GM23338 (cell line): ENCODE results near the gene PPP2R5C. TPM values are rescaled to one million over a fixed set of nuclear protein-coding genes. Genes with fewer than 3 reads are reported as not detected.
A peak's percentile ranks its signal among the peaks of the same experiment; 100 is the strongest.

Experiments
- ATAC-seq: fragments of 200-7000 bp; cut with Tn5 transposase; 3 replicates; pipeline ENCODE4 v1.9.1; 2020
- DNase-seq: peaks from one replicate; pipeline ENCODE4 v3.0.0-alpha.2; 2015; ENCODE audit warnings: low spot score
- H2AFZ ChIP-seq: fragments of 200-600 bp; sonication (generic); 2 replicates; pipeline ENCODE4 v1.8.0; 2016; ENCODE audit warnings: antibody characterized with exemption, mild to moderate bottlenecking, moderate library complexity
- H3F3A ChIP-seq: fragments of 200-600 bp; sonication (generic); replicated peaks from 2 replicates; pipeline ENCODE4 v1.8.0; 2017; ENCODE audit warnings: antibody characterized with exemption, mixed run types, low read depth
- H3K27ac ChIP-seq: fragments of 200-600 bp; sonication (generic); 2 replicates; pipeline ENCODE4 v1.6.1; 2016; ENCODE audit warnings: low read depth
- H3K27me3 ChIP-seq: fragments of 200-600 bp; sonication (generic); 2 replicates; pipeline ENCODE4 v1.8.0; 2016; ENCODE audit warnings: mild to moderate bottlenecking, mixed run types, moderate library complexity; ENCODE audit not compliant: insufficient read depth
- H3K36me3 ChIP-seq: fragments of 200-600 bp; sonication (generic); 2 replicates; pipeline ENCODE4 v1.8.0; 2016; ENCODE audit warnings: mild to moderate bottlenecking; ENCODE audit not compliant: insufficient read depth
- H3K4me1 ChIP-seq: fragments of 200-600 bp; sonication (generic); 2 replicates; pipeline ENCODE4 v1.8.0; 2016; ENCODE audit warnings: mild to moderate bottlenecking, moderate library complexity; ENCODE audit not compliant: insufficient read depth
- H3K4me2 ChIP-seq: fragments of 200-600 bp; sonication (generic); 2 replicates; pipeline ENCODE4 v1.7.1; 2017; ENCODE audit warnings: mixed run types
- H3K4me3 ChIP-seq: fragments of 200-600 bp; sonication (generic); 2 replicates; pipeline ENCODE4 v1.6.1; 2016; ENCODE audit warnings: mixed run types
- H3K79me2 ChIP-seq: fragments of 200-600 bp; sonication (generic); replicated peaks from 2 replicates; pipeline ENCODE4 v1.8.0; 2017; ENCODE audit warnings: mild to moderate bottlenecking; ENCODE audit not compliant: insufficient read depth
- H3K9me2 ChIP-seq: fragments of 200-600 bp; sonication (generic); 2 replicates; pipeline ENCODE4 v1.8.0; 2017; ENCODE audit not compliant: insufficient read depth
- H4K20me1 ChIP-seq: fragments of 200-600 bp; sonication (generic); replicated peaks from 2 replicates; pipeline ENCODE4 v1.8.0; 2017; ENCODE audit warnings: mild to moderate bottlenecking; ENCODE audit not compliant: insufficient read depth
- H3K27ac Mint-ChIP-seq: 2 replicates; pipeline ENCODE4 v1.8.0; 2020; ENCODE audit warnings: inconsistent platforms, mild to moderate bottlenecking, moderate library complexity, mixed read lengths
- H3K27me3 Mint-ChIP-seq: 3 replicates; pipeline ENCODE4 v1.8.0; 2022; ENCODE audit warnings: low read depth, mild to moderate bottlenecking, moderate library complexity, mixed read lengths, inconsistent platforms; ENCODE audit not compliant: insufficient read depth, poor library complexity
- H3K36me3 Mint-ChIP-seq: 3 replicates; pipeline ENCODE4 v1.8.0; 2021; ENCODE audit warnings: low read depth, mild to moderate bottlenecking, inconsistent platforms, moderate library complexity, mixed read lengths
- H3K4me1 Mint-ChIP-seq: 3 replicates; pipeline ENCODE4 v1.8.0; 2020; ENCODE audit warnings: mild to moderate bottlenecking, inconsistent platforms, mixed read lengths
- H3K4me3 Mint-ChIP-seq: 3 replicates; pipeline ENCODE4 v1.8.0; 2021; ENCODE audit warnings: moderate library complexity, mild to moderate bottlenecking, inconsistent platforms, mixed read lengths
- H3K9me3 Mint-ChIP-seq: 3 replicates; pipeline ENCODE4 v1.8.0; 2020; ENCODE audit warnings: moderate library complexity, mild to moderate bottlenecking, inconsistent platforms, mixed read lengths
- CREB1 ChIP-seq: fragments of 250-450 bp; sonication (Bioruptor Pico); IDR thresholded peaks from 2 replicates; pipeline ENCODE4 v1.5.0; 2020; ENCODE audit warnings: low read depth, mild to moderate bottlenecking, moderate library complexity
- EZH2 ChIP-seq: fragments of 200-600 bp; sonication (generic); IDR thresholded peaks from one replicate; pipeline ENCODE4 v1.8.0; 2017; ENCODE audit warnings: antibody characterized with exemption, mild to moderate bottlenecking, low read depth; ENCODE audit not compliant: unreplicated experiment
- EZH2phosphoT487 ChIP-seq: fragments of 200-600 bp; sonication (generic); IDR thresholded peaks from one replicate; pipeline ENCODE4 v1.8.1; 2018; ENCODE audit warnings: antibody characterized with exemption; ENCODE audit not compliant: unreplicated experiment
- POLR2AphosphoS5 ChIP-seq: IDR thresholded peaks from 2 replicates; pipeline ENCODE4 v1.6.1; 2016; ENCODE audit warnings: antibody characterized with exemption, low read depth
- STAT1 ChIP-seq: IDR thresholded peaks from one replicate; pipeline ENCODE4 v1.6.1; 2016; ENCODE audit warnings: antibody characterized with exemption; ENCODE audit not compliant: unreplicated experiment
- ZNF114 ChIP-seq: fragments of 250-450 bp; sonication (Bioruptor Pico); IDR thresholded peaks from 2 replicates; pipeline ENCODE4 v1.5.0; 2020; ENCODE audit warnings: mild to moderate bottlenecking, moderate library complexity
- ZNF331 ChIP-seq: fragments of 250-450 bp; sonication (Bioruptor Pico); IDR thresholded peaks from 2 replicates; pipeline ENCODE4 v1.5.0; 2020; ENCODE audit warnings: low read depth, mild to moderate bottlenecking, moderate library complexity
- polyA plus RNA-seq: library from polyadenylated mRNA; unstranded; fragments of >200 nt; fragmentation: Nextera tagmentation; extraction: Ambion mirVana; gene quantifications from 2 replicates; pipeline ENCODE4 v1.2.1, GENCODE V29; 2016
- total RNA-seq: library from RNA; depleted of rRNA; stranded (reverse); fragments of >200 nt; shearing (Covaris generic); gene quantifications from 2 replicates; pipeline ENCODE4 v1.2.3, GENCODE V29; 2014
- TF ChIP-seq, protein P1 (sequence below): fragments of 250-450 bp; sonication (Bioruptor Pico); IDR thresholded peaks from 2 replicates; pipeline ENCODE4 v1.5.0; 2020; ENCODE audit warnings: mild to moderate bottlenecking, moderate library complexity
- TF ChIP-seq, protein P2 (sequence below): IDR thresholded peaks from one replicate; pipeline ENCODE4 v1.6.1; 2018; ENCODE audit warnings: antibody characterized with exemption; ENCODE audit not compliant: unreplicated experiment

The PPP2R5C gene
- total and polyA plus RNA-seq, 2 experiments from 2014 or later = 75.4 to 79.7 TPM

DNA sequence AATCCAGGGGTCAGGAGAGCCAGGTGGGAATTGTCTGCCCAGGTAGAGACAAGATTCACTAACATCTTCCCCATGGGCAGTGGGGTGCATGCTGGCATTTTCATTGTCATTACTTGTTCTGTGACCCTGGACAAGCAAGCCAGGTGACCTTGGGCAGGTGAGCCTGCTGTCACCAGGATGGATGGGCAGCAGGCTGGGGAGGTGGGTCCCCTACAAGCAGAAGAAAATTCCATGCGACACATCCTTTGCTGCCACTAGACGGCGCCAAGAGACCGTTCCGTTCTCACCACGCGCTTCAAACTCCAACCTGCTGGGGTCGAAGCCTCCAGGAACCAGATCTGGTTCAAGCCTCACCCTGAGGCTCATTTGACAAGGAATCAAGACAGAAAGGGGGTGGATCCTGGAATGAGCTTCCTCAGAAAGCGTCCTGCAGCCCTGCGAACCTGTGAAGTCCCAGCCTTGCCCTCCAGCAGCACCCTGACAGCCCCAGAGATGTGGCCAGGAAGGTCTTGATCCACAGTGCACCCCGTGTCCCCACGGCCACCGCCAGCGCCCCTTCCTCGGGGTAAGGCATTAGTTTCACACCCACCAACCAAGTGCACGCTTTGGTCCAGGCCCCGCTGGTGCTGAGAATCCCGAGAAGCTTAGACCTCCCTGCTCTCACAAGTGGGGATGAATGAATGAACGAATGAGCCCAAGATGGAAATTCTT is 199.7 kb downstream of the PPP2R5C start (continued):
- TF ChIP-seq, protein P1, sequence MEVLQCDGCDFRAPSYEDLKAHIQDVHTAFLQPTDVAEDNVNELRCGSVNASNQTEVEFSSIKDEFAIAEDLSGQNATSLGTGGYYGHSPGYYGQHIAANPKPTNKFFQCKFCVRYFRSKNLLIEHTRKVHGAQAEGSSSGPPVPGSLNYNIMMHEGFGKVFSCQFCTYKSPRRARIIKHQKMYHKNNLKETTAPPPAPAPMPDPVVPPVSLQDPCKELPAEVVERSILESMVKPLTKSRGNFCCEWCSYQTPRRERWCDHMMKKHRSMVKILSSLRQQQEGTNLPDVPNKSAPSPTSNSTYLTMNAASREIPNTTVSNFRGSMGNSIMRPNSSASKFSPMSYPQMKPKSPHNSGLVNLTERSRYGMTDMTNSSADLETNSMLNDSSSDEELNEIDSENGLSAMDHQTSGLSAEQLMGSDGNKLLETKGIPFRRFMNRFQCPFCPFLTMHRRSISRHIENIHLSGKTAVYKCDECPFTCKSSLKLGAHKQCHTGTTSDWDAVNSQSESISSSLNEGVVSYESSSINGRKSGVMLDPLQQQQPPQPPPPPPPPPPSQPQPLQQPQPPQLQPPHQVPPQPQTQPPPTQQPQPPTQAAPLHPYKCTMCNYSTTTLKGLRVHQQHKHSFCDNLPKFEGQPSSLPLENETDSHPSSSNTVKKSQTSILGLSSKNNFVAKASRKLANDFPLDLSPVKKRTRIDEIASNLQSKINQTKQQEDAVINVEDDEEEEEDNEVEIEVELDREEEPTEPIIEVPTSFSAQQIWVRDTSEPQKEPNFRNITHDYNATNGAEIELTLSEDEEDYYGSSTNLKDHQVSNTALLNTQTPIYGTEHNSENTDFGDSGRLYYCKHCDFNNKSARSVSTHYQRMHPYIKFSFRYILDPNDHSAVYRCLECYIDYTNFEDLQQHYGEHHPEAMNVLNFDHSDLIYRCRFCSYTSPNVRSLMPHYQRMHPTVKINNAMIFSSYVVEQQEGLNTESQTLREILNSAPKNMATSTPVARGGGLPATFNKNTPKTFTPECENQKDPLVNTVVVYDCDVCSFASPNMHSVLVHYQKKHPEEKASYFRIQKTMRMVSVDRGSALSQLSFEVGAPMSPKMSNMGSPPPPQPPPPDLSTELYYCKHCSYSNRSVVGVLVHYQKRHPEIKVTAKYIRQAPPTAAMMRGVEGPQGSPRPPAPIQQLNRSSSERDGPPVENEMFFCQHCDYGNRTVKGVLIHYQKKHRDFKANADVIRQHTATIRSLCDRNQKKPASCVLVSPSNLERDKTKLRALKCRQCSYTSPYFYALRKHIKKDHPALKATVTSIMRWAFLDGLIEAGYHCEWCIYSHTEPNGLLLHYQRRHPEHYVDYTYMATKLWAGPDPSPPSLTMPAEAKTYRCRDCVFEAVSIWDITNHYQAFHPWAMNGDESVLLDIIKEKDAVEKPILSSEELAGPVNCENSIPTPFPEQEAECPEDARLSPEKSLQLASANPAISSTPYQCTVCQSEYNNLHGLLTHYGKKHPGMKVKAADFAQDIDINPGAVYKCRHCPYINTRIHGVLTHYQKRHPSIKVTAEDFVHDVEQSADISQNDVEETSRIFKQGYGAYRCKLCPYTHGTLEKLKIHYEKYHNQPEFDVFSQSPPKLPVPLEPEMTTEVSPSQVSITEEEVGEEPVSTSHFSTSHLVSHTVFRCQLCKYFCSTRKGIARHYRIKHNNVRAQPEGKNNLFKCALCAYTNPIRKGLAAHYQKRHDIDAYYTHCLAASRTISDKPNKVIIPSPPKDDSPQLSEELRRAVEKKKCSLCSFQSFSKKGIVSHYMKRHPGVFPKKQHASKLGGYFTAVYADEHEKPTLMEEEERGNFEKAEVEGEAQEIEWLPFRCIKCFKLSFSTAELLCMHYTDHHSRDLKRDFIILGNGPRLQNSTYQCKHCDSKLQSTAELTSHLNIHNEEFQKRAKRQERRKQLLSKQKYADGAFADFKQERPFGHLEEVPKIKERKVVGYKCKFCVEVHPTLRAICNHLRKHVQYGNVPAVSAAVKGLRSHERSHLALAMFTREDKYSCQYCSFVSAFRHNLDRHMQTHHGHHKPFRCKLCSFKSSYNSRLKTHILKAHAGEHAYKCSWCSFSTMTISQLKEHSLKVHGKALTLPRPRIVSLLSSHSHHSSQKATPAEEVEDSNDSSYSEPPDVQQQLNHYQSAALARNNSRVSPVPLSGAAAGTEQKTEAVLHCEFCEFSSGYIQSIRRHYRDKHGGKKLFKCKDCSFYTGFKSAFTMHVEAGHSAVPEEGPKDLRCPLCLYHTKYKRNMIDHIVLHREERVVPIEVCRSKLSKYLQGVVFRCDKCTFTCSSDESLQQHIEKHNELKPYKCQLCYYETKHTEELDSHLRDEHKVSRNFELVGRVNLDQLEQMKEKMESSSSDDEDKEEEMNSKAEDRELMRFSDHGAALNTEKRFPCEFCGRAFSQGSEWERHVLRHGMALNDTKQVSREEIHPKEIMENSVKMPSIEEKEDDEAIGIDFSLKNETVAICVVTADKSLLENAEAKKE = peak; percentile 69; the same call in 1 of the 2 replicates
- no peak for TF ChIP-seq EZH2phosphoT487
- TF ChIP-seq POLR2AphosphoS5 = no peak
- TF ChIP-seq CREB1 = 0 out of 2 replicates have a peak, but pooled peaks have one; percentile 43
- no peak for TF ChIP-seq ZNF114 (CRISPR knock-in tag)

- peaks cover 26% of the 10 kb centered on the region for H3K27me3 Mint-ChIP-seq
- Histone ChIP-seq H3K4me1 (peaks cover 12% of the 10 kb centered on the region), H3K4me2 (no peak overlapping the region), H4K20me1 (no peaks in the 10 kb centered on the region), H3K27me3 (peaks cover 25% of the 10 kb centered on the region; the same call in 1 of the 2 replicates), H3K9me2 (no peaks in the 10 kb centered on the region), H3K36me3 (no peaks in the 10 kb centered on the region), H3K4me3 (no peak overlapping the region), H2AFZ (no peak overlapping the region), H3K79me2 (peaks cover 19% of the 10 kb centered on the region), H3F3A (0 out of 2 replicates have a peak, but pooled peaks cover 5% of the 10 kb centered on the region), H3K27ac (no peak overlapping the region)
- H3K36me3 Mint-ChIP-seq = no peaks in the 10 kb centered on the region
- no peak overlapping the region for H3K4me3 Mint-ChIP-seq
- DNase-seq = peak; percentile 24
- H3K4me1 Mint-ChIP-seq = peaks cover 24% of the 10 kb centered on the region; the same call in 2 of the 3 replicates
- ATAC-seq = no peak
- H3K9me3 Mint-ChIP-seq = no peaks in the 10 kb centered on the region
- no peak overlapping the region for H3K27ac Mint-ChIP-seq
- TF ChIP-seq STAT1 = no peak
- TF ChIP-seq, protein P2, sequence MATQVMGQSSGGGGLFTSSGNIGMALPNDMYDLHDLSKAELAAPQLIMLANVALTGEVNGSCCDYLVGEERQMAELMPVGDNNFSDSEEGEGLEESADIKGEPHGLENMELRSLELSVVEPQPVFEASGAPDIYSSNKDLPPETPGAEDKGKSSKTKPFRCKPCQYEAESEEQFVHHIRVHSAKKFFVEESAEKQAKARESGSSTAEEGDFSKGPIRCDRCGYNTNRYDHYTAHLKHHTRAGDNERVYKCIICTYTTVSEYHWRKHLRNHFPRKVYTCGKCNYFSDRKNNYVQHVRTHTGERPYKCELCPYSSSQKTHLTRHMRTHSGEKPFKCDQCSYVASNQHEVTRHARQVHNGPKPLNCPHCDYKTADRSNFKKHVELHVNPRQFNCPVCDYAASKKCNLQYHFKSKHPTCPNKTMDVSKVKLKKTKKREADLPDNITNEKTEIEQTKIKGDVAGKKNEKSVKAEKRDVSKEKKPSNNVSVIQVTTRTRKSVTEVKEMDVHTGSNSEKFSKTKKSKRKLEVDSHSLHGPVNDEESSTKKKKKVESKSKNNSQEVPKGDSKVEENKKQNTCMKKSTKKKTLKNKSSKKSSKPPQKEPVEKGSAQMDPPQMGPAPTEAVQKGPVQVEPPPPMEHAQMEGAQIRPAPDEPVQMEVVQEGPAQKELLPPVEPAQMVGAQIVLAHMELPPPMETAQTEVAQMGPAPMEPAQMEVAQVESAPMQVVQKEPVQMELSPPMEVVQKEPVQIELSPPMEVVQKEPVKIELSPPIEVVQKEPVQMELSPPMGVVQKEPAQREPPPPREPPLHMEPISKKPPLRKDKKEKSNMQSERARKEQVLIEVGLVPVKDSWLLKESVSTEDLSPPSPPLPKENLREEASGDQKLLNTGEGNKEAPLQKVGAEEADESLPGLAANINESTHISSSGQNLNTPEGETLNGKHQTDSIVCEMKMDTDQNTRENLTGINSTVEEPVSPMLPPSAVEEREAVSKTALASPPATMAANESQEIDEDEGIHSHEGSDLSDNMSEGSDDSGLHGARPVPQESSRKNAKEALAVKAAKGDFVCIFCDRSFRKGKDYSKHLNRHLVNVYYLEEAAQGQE = no peak
- TF ChIP-seq EZH2phosphoT487 = no peak
- TF ChIP-seq ZNF114 (CRISPR knock-in tag) = no peak
- no peak for TF ChIP-seq ZNF331 (CRISPR knock-in tag)
- TF ChIP-seq EZH2 = no peak
- TF ChIP-seq CREB1 = no peak
Measured at GRCh38 chr14:101961746-101962502, 200.4 kb downstream of the PPP2R5C start.
